Activated T-cell treated with anti-CD3 and anti-CD28 coated beads for 4 hours (primary cell): ENCODE results near the gene ZP1.

Experiments
- DNase-seq: peaks from one replicate; pipeline ENCODE4 v3.0.0-alpha.2; 2020

The ZP1 gene

DNA sequence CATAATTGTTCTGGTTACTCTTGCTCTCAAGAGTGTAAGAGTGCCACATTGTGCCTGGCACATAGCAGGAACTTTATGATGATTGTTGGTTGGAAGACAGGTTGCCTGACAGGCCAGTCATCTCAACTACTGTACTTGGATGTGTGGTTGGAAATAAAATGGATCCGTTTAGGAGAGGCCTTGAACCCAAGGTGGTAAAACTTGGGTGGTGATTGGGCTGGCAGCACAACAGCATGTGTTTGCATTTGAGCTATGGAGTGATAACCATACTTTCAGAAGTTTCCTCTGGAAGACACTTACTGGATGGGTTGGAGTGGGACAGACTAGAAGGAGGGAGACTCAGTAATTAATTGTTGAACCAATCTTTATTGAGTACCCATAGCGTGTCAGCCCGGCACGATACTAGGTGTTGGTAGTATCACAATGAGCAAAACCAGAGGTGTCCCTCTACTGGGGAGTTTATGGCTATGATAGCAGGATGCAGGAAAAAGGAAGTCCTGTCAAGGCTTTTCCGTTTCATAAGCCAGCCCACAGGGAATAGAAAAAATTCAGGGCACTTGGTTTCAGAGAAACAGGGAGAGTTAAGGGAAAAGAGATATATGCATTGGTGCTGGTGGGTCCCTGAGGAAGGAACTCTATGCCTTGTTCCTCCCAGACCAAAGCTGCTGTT lies 43.5 kb downstream of the ZP1 start:
- no peak for DNase-seq

GRCh38 chr11:60912223-60912850 lies 45.0 kb downstream of the ZP1 start:
- no peak for DNase-seq

DNA sequence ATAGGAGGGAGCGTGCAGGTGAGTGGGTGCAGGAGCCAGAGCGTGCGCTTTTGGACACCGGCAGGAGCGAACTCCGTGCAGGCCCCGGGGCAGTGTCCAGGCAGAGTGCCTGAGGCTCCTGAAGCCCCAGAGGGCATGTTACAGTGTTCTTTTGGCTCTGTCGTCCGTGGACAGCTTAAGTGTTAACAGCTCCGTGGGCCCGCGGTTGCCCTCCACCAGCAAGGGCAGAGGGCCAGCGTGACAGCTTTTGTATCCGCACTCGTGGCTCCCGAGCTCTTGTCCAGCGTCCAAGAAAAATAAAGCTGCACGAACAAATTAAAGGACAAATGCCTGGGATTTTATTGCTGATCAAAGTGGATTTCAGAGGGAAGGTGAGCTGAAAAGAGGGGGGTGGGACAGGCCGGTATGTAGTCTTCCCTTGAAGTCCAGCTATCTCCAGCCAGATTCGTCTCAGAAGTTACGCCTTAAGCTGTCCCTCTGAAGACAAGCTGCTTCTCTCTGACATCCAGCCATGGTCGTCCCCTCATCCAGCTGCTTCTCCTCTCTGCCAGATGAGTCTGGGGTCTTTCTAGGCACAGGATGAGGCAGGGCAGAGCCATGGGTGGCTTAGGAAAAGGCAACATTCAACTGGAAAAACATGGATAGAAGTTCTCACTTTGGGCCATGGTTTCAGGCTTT lies 45.6 kb downstream of the ZP1 start:
- DNase-seq = no peak

DNA sequence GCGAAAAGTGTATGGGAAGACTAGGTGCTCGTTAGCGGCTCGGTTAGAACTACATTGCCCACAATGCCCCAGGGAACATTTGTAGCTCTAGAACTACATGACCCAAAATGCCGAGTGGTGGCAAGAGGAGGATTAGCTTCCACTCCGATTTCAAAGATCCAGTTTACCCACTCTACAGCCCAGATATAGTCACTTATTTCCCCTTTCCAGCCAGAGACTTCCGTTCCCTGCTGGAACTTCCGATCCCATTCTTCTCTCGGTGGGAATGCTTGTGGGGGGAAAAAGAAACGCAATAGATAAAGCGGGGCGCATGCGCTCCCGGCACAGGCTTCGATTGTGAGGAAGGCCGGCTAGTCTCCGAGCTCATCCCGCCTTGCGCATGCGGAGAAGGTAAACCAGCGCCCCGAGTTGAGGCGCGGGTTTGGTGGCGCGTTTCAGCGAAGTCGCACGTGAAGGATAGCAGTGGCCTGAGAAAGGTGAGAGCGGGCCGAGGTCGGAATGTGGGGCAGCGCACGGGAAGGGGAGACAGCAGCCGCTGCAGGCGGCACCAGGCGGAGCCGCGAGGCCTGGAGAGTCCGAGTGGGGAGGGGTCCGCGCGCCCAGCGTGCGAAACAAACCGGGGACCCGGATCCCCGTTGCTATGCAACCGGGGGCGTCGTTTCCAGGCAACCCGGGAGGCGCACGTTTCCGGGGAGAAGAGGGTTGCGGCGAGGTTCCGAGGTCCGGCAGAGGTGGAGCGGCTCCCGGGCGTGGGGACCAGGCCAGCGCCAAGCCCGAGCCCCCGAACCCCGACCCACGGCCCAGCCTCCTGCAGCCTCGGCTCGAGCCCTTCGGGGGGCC lies 46.7 kb downstream of the ZP1 start, which contains the start of gene TMEM109:
Gene TMEM109 (plus strand): TSS at position 366 of the 840 bp plus-strand sequence. CDS start 5,536 bp downstream, outside the sequence.
- peak; percentile 78 for DNase-seq

GRCh38 chr11:60914633-60915247 lies 47.4 kb downstream of the ZP1 start:
- DNase-seq = peak; percentile 25

DNA sequence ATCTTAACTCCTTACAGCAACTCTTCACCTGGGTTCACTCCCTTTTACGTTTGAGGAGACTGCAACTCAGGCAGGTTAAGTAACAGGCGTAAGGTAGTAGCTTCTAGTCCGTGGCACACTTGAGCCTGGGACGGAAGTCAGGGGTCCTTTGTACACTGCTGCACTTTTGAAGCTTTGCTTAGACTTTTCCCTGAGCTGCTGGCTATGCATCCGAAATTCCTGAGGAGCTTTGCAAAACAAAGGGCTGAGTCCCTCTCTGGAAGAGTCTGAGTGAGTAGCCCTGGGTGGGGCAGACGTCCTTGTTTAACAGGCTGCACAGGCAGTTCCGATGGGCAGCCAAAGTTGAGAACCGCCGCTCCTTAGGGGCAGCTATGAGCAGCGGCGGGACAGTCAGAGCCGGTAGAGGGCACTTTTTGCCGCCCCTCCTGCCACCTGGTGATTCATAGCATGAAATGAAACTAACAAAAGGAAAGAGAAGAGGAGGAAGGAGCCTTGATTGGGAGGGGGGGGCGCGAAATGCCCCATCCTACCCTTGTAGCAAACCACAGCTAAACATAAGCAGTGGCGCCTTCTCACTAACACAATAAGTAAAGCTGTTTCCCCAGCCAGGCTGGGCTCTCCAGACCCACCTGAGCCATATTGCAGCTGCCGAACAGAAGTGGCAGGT lies 48.0 kb downstream of the ZP1 start:
- DNase-seq = peak; percentile 60

- no peak for DNase-seq
Measured at GRCh38 chr11:60916669-60917206, 49.4 kb downstream of the ZP1 start.

- DNase-seq = no peak
Measured at GRCh38 chr11:60917267-60917666, 49.9 kb downstream of the ZP1 start.

GRCh38 chr11:60918251-60918938 lies 51.1 kb downstream of the ZP1 start:
- DNase-seq = no peak

DNA sequence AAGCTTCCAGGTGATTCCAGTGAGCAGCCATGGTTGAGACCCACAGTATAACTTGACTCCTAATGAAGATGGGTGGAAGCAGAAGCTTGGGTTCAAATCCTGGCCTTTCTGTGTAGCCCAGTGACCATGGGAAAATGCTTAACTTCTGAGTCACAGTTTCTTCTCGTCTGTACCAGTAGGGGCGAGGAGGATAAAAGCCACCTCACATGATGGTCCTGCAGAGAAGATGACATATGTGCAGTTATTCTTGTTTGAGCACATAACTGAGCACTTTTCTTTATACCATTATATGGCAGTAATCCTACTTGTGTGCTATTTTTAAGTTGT lies 51.6 kb downstream of the ZP1 start:
- DNase-seq = no peak

- DNase-seq = no peak
Measured at GRCh38 chr11:60919320-60919719, 52.0 kb downstream of the ZP1 start.

DNA sequence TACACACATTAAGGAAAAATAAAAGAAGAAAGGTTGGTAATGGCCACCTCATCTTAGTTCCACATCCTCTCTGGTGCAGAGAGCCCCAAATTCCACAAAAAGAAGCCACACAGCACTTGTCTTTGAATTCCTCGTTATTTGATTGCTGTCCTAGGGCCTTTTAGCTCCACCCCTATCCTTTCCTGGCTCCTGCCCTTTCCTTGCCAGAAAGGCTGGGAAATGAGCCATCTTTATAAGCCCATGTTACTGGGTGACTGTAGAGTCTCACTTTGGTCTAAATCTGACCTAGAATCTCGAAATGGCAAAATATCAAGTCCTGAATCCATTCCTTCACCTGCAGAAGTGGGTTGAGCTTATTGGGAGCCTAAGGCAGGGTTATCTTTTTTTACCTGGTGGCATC lies 52.6 kb downstream of the ZP1 start:
- DNase-seq = no peak

DNA sequence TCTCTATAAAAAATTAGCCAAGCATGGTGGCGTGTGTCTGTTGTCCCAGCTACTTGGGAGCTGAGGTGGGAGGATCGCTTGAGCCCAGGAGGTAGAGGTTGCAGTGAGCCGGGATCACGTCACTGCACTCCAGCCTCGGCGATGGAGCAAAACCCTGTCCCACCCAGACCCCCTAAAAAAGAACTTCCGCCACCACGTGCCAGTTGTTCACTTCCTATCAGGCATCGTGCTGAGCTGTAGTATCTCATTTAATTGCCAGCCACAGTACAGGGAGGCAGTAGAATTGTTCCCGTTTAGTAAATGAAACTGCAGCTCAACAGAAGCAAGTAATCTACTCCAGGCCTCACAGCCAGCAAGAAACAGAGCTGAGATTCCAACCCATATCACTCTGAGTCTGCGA lies 53.9 kb downstream of the ZP1 start:
- DNase-seq = no peak

DNA sequence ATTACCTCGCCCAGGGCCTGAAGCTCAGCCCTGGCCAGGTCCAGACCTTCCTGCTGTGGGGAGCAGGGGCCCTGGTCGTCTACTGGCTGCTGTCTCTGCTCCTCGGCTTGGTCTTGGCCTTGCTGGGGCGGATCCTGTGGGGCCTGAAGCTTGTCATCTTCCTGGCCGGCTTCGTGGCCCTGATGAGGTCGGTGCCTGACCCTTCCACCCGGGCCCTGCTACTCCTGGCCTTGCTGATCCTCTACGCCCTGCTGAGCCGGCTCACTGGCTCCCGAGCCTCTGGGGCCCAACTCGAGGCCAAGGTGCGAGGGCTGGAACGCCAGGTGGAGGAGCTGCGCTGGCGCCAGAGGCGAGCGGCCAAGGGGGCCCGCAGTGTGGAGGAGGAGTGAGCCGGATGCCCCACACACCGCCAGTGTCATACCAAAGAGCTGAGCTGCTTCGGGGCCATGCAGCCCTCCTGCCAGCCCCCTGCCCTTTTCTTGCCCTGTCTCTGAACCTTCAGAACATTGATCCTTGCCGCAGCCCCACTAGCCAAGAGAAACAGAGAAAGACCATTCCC lies 54.5 kb downstream of the ZP1 start:
- DNase-seq = no peak

- no peak for DNase-seq
Measured at GRCh38 chr11:60922906-60923305, 55.6 kb downstream of the ZP1 start.

GRCh38 chr11:60923326-60923725 lies 56.0 kb downstream of the ZP1 start:
- DNase-seq = no peak

DNA sequence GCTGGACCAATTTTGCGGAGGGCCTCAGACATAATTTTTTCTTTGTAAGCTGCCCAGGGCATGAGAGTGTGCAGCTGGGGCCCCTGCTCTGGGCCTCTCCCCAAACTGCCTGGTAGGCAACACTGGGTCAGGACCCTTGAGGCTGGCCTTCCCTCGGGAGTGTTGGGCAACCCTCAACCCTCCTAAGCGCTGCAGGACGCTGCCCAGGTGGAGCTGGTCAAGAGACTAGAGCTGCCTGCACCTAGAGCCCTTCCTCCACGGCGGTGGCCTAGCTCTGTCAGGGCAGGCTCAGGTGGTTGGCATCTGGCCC lies 56.4 kb downstream of the ZP1 start:
- DNase-seq = no peak

DNA sequence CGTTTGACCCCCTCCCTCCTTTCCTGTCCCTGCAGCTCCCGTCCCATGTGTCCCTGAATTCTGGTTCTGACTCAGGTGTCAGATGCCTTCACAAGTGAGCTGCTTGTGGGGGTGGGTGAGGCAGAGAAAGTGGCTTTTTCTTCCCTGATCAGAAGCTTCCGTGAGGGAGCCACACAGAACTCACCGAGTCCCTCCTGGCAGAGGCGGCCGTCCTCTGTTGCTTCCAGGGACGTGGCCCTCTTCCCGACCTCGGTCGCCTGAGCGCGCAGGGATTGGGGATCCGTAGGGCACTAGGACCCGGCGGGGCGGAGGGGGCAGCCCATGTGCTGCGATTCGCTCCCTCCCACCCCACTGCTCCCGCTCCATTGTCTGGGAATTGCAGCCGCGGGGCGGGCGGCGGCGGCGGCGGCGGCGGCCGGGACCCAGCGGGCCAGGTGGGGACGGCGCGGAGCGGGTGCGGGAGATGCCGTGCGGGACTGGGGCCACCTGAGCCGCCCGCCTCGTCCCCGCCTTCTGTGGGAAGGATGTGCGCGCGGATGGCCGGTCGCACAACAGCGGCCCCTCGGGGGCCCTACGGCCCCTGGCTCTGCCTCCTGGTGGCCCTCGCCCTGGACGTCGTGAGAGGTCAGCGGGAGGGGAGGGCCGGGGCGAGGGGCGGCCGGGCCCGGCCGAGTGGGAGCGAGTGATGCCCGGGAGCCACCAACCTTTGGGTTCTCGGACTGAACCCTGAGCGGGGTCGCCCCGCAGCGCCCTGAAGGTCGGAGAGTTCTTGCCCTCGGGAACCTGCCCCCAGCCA lies 57.0 kb downstream of the ZP1 start, which contains the start of gene TMEM132A:
Gene TMEM132A (plus strand): TSS at position 351 of the 796 bp plus-strand sequence. CDS start 174 bp downstream, at position 525.
- no peak for DNase-seq
